Keratinocyte (primary cell): Measurements from ENCODE around the gene RAB14.

Experiments
- EZH2 ChIP-seq: IDR thresholded peaks from one replicate; pipeline ENCODE4 v1.6.1; 2012; ENCODE audit warnings: inconsistent platforms, mild to moderate bottlenecking, low read length, moderate library complexity
- TF ChIP-seq, protein P1 (sequence below), 3 experiments: IDR thresholded peaks in 1 of 3; conservative IDR thresholded peaks in 1 of 3; optimal IDR thresholded peaks in 1 of 3; 2 replicates in 2 of 3; 3 replicates in 1 of 3; pipeline versions ENCODE3 to v1.5.1; 2011; ENCODE audit warnings: low read length in 3 of 3, mild to moderate bottlenecking in 3 of 3, moderate library complexity in 2 of 3, control low read depth in 1 of 3, inconsistent platforms in 1 of 3; ENCODE audit not compliant: insufficient read depth in 2 of 3; ENCODE audit errors: extremely low read depth in 1 of 3

GRCh38 chr9:121141306-121141705 lies 60.4 kb downstream of the RAB14 start:
- TF ChIP-seq, protein P1, sequence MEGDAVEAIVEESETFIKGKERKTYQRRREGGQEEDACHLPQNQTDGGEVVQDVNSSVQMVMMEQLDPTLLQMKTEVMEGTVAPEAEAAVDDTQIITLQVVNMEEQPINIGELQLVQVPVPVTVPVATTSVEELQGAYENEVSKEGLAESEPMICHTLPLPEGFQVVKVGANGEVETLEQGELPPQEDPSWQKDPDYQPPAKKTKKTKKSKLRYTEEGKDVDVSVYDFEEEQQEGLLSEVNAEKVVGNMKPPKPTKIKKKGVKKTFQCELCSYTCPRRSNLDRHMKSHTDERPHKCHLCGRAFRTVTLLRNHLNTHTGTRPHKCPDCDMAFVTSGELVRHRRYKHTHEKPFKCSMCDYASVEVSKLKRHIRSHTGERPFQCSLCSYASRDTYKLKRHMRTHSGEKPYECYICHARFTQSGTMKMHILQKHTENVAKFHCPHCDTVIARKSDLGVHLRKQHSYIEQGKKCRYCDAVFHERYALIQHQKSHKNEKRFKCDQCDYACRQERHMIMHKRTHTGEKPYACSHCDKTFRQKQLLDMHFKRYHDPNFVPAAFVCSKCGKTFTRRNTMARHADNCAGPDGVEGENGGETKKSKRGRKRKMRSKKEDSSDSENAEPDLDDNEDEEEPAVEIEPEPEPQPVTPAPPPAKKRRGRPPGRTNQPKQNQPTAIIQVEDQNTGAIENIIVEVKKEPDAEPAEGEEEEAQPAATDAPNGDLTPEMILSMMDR (optimal IDR thresholded peaks at IDR 0.05 in 1 of 3, IDR thresholded peaks at IDR 0.05 in 1 of 3, conservative IDR thresholded peaks at IDR 0.05 in 1 of 3; ENCODE audit: extremely low read depth in 1 of 3, insufficient read depth in 2 of 3, low read length in 3 of 3), result no peak
- no peak for TF ChIP-seq EZH2
